ENCODE data around the gene ZCWPW1.

The ZCWPW1 gene, protein sequence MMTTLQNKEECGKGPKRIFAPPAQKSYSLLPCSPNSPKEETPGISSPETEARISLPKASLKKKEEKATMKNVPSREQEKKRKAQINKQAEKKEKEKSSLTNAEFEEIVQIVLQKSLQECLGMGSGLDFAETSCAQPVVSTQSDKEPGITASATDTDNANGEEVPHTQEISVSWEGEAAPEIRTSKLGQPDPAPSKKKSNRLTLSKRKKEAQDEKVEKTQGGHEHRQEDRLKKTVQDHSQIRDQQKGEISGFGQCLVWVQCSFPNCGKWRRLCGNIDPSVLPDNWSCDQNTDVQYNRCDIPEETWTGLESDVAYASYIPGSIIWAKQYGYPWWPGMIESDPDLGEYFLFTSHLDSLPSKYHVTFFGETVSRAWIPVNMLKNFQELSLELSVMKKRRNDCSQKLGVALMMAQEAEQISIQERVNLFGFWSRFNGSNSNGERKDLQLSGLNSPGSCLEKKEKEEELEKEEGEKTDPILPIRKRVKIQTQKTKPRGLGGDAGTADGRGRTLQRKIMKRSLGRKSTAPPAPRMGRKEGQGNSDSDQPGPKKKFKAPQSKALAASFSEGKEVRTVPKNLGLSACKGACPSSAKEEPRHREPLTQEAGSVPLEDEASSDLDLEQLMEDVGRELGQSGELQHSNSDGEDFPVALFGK

DNA sequence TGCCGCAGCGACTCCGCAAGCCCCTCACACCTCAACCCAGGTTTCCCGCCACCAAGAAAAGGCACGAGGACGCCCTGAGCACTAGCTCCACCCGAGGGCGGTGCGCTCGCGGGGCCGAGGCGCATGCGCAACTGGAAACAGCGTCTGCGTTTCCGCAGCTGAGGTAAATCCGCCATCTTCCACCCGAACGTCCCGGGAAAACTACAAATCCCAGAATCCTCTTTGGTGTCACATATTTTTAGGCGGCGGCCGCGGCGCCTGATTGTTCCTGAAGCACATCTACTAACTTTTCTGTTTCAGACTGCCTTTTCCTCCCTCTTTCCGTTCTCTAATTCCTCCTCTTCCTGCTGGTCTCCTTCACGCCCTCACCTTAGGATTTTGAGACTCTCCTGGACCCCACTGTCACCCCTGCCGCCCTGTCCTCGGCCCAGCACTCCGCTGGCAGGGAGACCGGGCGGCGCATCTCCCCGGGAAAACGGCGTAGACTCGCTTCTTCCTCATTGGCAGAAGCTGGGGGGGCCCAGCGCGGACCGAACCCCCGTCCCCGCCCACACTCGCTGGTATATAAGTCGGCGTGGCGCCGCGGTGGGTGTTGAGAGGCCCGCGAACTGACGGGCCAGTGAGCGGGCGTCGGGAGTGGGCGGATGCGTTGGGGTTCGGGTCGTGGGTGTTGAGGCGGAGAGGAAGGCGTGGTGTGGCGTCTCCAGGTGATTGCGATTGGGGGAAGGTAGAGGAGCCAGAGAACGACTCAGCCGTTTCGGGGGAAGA lies at the start of gene ZCWPW1:
Gene ZCWPW1, minus strand, starts transcription at position 505 of the 768 bp plus-strand sequence. CDS start 8,054 bp downstream, outside the sequence.
- FAIRE-seq, result peak; percentile 92
- DNase-seq (ENCODE audit: low spot score), result peak; percentile 96

GRCh38 chr7:100477871-100478267 lies 49.4 kb upstream of the ZCWPW1 start:
- DNase-seq (ENCODE audit: low spot score), result no peak
- FAIRE-seq, result no peak

DNA sequence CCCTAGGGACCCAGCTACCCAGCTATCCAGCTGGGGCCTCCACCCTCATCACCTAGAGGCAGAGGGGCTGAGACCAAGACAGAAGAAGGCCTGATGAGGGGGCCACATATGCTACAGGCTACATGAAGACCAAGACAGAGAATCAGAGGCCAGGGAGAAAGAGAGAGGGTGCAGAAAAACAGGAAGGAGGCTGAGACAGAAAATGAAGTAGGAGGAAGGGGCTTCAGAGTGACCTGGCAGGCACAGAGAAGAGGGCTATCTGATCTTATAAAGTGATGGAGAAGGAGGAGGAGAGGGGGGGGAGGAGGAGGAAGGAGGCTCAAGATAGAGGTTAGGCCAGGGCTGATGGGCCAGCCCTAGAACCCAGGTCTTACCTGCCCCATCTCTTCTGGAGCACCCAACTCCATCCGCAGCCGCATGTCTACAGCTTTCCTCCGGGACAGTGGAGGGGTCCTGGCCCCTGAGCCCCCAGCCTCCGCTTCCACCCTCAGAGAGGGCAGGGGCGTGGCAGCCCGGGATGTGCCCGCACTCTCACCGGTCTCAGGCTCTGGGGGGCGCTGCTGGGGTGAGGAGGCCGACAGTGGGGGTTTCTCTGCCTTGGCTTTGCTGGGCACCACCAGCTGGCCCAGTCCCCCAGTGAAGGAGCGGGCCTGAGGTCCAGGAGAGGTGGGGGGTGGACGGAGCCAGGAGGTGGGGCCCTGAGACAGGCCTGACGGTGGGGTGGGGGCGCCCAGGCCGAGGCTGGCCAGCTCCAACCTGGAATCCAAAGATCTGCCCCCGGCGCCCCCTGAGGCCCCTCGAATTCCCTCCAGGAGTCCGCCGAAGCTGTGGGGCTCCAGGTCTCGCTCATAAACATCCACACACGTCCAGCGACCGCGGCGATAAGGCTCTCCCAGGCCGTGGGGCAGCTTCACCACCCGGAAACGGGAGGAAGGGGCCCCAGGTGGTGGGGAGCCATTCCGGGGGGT lies 48.7 kb upstream of the ZCWPW1 start:
- no peak for FAIRE-seq
- peak; percentile 60 for DNase-seq (ENCODE audit: low spot score)

- DNase-seq (ENCODE audit: low spot score) (no peak), FAIRE-seq (no peak)
These were observed 47.7 kb upstream of the ZCWPW1 start for GRCh38 chr7:100476101-100476780.

GRCh38 chr7:100475549-100475948 lies 47.0 kb upstream of the ZCWPW1 start:
- DNase-seq (ENCODE audit: low spot score) (no peak), FAIRE-seq (no peak)

DNA sequence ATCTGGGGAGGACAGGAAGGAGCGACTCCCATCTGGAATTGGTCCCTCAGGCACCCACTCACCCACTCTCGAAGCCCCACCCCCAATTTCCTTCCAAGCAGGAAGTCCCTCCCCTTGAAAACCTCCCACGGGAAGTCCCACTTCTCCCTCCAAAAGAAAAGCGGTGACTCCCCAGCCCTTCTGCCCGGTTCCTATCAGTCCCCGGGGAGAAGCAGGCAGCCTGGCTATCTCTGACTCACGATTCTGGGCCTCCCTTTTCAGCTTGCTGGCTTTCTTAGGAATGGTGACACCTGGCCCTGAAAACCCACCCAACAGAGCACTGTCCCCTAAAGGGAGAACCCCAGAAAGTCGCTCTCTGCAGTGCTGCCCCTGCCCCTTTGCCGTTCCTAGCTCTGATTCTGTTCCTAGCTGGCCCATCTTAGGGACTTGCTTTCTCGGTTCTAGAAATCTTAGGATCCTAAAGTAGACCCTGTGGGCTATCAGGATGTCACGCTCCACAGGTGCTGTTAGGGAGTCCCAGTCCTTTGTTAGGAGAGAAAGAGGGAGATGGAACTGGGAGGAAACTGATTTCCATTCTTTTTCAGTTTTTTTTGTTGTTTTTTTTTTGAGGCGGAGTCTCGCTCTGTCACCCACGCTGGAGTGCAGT lies 44.5 kb upstream of the ZCWPW1 start:
- FAIRE-seq (no peak), DNase-seq (ENCODE audit: low spot score) (peak; percentile 68)

DNA sequence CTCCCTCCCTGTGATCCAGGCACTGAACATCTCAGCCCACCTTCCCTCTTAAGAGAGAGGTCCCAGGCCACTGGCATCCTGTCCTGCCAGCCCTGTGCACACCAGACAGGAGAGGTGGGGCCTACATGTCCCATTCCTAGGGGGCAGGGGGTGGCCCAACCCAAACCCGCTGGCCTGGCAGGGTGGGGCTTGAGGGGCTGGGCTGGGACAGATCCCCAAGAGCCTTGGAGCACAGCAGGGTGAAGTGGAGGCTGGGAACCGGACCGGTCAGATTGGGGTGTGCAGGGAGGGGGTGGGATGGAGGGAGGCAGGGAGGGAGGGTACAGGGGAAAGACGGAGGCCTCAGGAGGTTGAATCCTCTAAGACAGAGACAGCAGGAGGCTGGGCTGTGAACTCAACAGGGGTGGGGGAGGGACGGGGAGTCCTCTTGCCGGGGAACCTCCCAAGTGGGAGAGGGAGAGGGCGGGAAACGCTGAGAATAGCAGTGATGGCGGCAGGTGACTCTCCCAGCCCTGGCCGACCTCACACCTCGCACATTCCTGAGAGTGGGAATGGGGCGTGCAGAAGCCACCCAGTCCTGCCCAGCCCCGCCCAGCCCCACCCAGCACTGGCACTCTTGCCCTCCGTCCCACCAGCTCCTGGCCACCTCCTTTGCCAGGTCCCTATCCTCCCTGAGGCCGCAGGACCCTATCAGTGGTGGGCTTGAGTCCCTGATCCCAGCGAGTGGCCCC lies 43.8 kb upstream of the ZCWPW1 start:
- FAIRE-seq, result no peak

GRCh38 chr7:100471021-100471420 lies 42.5 kb upstream of the ZCWPW1 start:
- DNase-seq (ENCODE audit: low spot score) (no peak), FAIRE-seq (no peak)

More for the DNA sequence above, 43.8 kb upstream of the ZCWPW1 start:
- DNase-seq (ENCODE audit: low spot score), result no peak

DNA sequence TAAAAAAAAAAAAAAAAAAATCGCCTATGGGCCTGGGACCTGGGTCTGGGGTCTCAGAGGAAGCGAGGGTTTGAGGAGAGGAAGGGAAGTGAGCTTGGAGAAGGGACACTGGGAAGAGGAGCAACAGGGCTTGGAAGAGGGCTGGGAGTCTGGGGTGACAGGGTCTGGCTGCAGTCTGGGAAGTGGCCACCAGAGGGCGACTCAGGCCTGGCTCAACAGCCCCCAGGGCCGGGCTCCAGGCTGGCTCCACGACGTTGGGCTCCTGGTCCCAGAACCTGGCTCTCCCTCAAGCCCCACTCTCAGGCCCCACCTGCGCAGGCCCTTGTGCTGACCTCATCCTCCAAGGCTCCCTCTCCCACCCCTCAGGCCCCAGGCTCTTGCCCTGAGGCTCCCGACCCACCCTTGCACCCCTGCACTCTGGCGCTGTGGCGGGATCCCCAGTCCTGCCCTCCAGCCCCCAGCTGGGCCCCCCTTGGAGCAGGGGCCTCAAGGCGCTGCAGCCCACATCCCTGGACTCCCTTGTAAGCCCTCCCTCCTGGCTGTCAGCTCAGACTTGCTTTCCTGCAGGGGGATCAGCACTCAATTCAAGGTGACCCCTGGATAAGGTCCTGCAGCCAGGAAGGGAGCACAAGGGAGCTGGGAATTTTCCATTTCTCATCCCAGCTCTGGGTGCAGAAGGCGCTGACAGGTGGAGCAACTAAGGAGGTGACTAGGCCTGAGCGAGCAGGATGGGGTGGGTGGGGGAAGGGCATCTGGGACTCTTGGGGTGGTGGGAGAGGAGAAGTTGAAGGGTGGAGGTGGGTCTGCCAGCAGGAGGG lies 40.9 kb upstream of the ZCWPW1 start:
- FAIRE-seq (peak; percentile 27), DNase-seq (ENCODE audit: low spot score) (peak; percentile 92)

GRCh38 chr7:100467638-100468373 lies 39.3 kb upstream of the ZCWPW1 start:
- FAIRE-seq (no peak), DNase-seq (ENCODE audit: low spot score) (no peak)

DNA sequence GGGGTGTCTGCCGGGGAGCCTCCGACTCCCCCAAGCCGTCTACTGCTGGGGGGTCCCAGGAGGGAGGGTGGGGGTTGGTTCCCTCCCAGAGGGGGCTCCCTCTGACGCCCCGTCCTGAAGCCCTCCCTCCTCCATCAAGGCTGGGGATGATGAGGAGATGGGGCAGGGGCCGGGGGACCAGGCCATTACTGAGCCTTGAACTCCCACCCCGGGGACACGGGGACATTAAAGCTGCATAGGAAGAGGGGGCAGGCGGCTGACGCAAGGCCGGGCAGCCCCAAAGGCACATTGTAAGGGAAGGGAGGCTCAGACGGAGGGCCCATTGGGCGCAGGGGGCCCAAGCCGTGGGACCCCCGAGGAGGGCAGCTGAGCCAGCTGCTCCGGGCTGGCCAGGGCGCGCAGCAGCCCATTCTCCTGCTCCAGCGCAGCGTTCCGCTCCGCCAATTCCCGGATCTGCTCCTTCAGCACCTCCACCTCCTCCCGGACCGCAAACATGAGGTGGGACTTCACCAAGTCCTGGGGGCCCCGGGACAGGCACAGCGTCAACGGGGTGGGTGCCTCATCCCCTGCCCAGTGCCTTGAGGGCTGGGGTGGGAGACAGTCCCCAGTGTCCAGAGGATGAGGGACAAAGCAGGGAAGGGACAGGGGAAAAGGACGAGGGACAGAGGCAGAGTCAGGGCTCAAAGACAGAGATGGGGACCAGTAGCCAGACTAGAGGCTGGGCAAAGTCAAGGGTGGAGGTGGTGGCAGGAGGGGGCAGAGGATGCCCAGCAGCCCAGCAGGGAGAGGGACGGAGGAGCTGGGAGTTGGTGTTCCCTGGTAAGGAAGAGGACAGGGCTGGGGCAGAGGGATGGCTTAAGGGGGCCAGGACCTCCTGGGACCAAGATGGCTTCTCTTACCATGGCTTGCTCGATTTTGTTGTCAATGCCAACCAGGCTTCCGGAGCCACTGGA lies 38.4 kb upstream of the ZCWPW1 start:
- DNase-seq (ENCODE audit: low spot score) (no peak), FAIRE-seq (no peak)

GRCh38 chr7:100465702-100466311 lies 37.3 kb upstream of the ZCWPW1 start:
- FAIRE-seq (peak; percentile 84), DNase-seq (ENCODE audit: low spot score) (peak; percentile 93)

GRCh38 chr7:100465299-100465698 lies 36.8 kb upstream of the ZCWPW1 start:
- DNase-seq (ENCODE audit: low spot score), result no peak
- FAIRE-seq, result peak; percentile 79

GRCh38 chr7:100464791-100465190 lies 36.3 kb upstream of the ZCWPW1 start:
- FAIRE-seq, result no peak
- DNase-seq (ENCODE audit: low spot score), result no peak

DNA sequence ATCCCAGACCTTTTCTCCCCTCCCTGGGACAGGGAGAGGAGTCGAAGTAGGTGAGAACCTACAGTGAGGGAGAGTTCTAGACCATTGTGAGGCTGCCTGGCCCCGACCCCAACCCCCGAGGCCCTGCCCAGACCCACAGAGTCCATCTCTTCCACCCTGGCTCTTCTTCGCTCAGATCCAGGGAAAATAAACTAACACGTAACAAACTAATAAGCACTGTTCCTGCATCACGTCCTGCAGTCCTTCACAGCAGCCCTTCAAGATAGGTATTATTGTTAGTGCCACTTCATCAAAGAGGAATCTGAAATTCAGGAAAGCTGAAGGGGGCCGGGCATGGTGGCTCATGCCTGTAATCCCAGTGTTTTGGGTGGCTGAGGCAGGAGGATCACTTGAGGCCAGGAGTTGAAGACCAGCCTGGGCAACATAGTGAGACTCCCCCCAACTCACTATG lies 35.7 kb upstream of the ZCWPW1 start, which contains the start of gene SPACDR:
Gene SPACDR, minus strand, starts transcription at position 51 of the 451 bp plus-strand sequence. CDS start 235 bp downstream, outside the sequence.
- DNase-seq (ENCODE audit: low spot score) (no peak), FAIRE-seq (no peak)

- DNase-seq (ENCODE audit: low spot score) (no peak), FAIRE-seq (no peak)
These were observed 28.5 kb upstream of the ZCWPW1 start for GRCh38 chr7:100457033-100457432.
